ENCODE results near the gene CFAP157. TPM values are rescaled to one million over a fixed set of nuclear protein-coding genes. Genes with fewer than 3 reads are reported as not detected.

Gene CFAP157
- total RNA-seq, 1 donor from 2014 or later = not detected

DNA sequence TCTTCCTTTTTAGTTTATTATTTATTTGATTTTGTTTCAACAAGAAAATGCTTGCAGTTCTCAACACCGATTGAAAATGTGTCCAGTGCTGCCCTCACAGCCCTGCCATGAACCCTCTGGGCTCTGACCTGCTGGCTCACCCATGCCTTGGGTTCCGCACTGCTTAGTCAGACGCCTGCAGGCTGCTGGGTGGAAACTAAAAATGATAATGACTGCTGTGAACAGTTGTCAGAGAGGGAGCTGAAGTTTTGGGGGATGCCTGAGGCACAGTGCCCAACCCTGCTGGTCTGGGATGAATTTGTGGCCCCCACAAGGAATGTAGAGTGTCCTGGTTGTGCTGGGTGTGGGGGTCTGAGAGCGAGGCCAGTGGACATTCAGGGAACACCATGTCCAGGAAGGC, 22.2 kb upstream of the CFAP157 start:
- no peak for DNase-seq (ENCODE audit: extremely low spot score in 2 of 2)
- peaks cover 0 to 53% of the 10 kb centered on the region in 2 donors for H3K36me3 ChIP-seq
- no peak for TF ChIP-seq POLR2AphosphoS5 (IDR thresholded peaks at IDR 0.05; ENCODE audit: insufficient read depth in 1 of 2, low read depth in 1 of 2)
- no peak for TF ChIP-seq POLR2A (IDR thresholded peaks at IDR 0.05)
- TF ChIP-seq, protein P1, sequence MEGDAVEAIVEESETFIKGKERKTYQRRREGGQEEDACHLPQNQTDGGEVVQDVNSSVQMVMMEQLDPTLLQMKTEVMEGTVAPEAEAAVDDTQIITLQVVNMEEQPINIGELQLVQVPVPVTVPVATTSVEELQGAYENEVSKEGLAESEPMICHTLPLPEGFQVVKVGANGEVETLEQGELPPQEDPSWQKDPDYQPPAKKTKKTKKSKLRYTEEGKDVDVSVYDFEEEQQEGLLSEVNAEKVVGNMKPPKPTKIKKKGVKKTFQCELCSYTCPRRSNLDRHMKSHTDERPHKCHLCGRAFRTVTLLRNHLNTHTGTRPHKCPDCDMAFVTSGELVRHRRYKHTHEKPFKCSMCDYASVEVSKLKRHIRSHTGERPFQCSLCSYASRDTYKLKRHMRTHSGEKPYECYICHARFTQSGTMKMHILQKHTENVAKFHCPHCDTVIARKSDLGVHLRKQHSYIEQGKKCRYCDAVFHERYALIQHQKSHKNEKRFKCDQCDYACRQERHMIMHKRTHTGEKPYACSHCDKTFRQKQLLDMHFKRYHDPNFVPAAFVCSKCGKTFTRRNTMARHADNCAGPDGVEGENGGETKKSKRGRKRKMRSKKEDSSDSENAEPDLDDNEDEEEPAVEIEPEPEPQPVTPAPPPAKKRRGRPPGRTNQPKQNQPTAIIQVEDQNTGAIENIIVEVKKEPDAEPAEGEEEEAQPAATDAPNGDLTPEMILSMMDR (IDR thresholded peaks at IDR 0.05) = no peak
- no peaks in the 10 kb centered on the region for H3K9me3 ChIP-seq
- no peaks in the 10 kb centered on the region for H3K4me1 ChIP-seq
- intact Hi-C loops (cut with DNase I) = no loop called here
- no peak overlapping the region for H3K4me3 ChIP-seq
- no peaks in the 10 kb centered on the region for H3K27me3 ChIP-seq
- H3K27ac ChIP-seq = no peak overlapping the region

DNA sequence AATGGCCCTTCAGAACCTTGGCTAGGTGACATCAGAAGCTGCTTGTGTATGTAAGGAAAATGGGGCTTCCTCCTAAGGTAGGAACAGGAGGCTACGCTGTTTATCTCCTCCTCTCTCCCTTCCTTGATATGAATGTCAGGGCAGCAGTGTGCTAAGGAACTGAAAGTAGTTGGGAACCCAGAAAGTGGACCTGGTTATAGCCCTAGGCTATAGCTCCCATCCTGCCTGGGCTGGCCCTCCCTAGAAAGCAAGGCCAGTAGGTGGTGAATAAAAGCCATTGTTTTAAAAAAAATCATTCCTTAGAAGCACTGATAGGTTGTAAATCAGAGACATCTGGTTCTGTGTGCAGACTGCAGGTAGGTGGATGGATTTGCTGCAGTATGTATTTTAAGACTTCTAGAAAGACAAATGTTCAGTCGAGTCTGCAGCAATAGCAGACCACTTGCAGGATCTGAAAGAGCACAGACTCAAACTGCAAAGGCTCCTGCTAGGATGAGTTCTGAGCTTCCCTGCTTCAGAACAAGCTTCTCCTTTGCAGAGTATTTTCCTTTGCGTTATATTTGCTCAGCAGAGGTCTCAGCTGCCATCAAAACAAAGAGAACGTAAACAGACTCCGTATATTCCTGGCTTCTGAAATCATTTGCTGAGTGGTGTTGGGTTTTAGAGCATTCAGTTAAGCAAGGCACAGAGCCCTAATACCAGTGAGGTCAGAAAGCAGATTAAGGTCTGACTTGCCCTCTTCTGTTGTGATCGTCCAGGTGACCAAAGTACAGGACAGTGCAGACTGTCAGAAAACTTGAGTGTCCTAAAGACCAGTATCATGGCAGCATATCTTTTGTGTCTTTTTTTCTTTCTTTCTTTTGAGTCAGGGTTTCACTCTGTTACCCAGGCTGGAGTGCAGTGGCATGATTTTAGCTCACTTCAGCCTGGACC, 20.1 kb upstream of the CFAP157 start:
- Histone ChIP-seq H3K4me3 (no peak overlapping the region), H3K36me3 (peaks cover 0 to 41% of the 10 kb centered on the region in 2 donors), H3K4me1 (no peaks in the 10 kb centered on the region), H3K27me3 (no peaks in the 10 kb centered on the region), H3K9me3 (no peaks in the 10 kb centered on the region), H3K27ac (no peak overlapping the region)
- no peak for DNase-seq (ENCODE audit: extremely low spot score in 2 of 2)
- intact Hi-C loops (cut with DNase I) = no loop called here
- TF ChIP-seq POLR2AphosphoS5 (IDR thresholded peaks at IDR 0.05; ENCODE audit: insufficient read depth in 1 of 2, low read depth in 1 of 2) = no peak
- TF ChIP-seq, protein P1 (IDR thresholded peaks at IDR 0.05) = no peak
- no peak for TF ChIP-seq POLR2A (IDR thresholded peaks at IDR 0.05)

DNA sequence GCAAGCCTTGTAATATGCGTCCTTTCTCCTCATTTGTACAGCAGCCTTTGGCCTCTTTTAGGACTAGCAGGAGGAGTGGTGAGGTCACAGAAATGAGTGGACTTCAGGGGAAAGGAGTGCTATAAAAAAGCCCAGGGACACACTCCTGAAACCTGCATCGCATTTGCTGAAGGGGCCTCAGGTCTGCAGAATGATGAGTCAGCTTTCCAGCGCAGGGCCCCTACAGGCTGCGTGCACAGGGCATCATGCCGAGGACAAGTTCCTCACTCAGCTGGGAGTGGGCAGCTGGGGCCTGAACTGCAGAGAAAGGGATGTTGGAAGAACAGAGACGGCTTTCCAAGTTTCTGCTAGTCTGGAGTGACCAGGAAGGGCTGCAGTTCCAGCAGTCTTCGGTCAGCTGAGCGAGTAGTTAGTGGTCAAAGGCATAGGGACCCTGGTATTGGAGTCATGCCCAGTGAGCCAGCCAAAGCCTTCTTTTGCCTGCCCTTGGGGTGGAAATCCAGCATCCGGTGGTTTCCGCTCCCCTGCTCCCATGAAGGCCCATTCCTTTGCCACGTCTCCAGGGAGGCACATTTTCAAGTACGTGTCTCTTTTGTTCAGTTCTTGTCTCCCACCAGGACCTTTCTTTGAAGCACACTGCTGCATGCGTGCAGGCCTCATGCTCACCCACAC, 17.3 kb upstream of the CFAP157 start:
- intact Hi-C loops (cut with DNase I) = no loop called here
- Histone ChIP-seq H3K27ac (no peak overlapping the region), H3K4me1 (no peaks in the 10 kb centered on the region), H3K9me3 (no peaks in the 10 kb centered on the region), H3K27me3 (no peaks in the 10 kb centered on the region), H3K4me3 (no peak overlapping the region), H3K36me3 (peaks cover 0 to 24% of the 10 kb centered on the region in 2 donors)
- TF ChIP-seq, protein P1 (IDR thresholded peaks at IDR 0.05) = no peak
- TF ChIP-seq POLR2A (IDR thresholded peaks at IDR 0.05) = no peak
- no peak for TF ChIP-seq POLR2AphosphoS5 (IDR thresholded peaks at IDR 0.05; ENCODE audit: insufficient read depth in 1 of 2, low read depth in 1 of 2)
- DNase-seq (ENCODE audit: extremely low spot score in 2 of 2) = no peak

DNA sequence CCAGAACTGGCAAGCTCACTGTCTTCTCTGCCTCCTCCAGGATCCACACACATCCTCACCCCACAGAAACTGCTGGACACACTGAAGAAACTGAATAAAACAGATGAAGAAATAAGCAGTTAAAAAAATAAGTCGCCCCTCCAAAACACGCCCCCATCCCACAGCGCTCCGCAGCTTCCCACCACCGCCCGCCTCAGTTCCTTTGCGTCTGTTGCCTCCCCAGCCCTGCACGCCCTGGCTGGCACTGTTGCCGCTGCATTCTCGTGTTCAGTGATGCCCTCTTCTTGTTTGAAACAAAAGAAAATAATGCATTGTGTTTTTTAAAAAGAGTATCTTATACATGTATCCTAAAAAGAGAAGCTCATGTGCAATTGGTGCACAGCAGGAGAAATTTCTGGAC, 16.1 kb upstream of the CFAP157 start:
- intact Hi-C loops (cut with DNase I) = no loop called here
- Histone ChIP-seq H3K9me3 (no peaks in the 10 kb centered on the region), H3K4me3 (no peak overlapping the region), H3K27me3 (no peaks in the 10 kb centered on the region), H3K4me1 (no peaks in the 10 kb centered on the region), H3K36me3 (peaks cover 0 to 24% of the 10 kb centered on the region in 2 donors), H3K27ac (no peak overlapping the region)
- TF ChIP-seq, protein P1 (IDR thresholded peaks at IDR 0.05) = no peak
- TF ChIP-seq POLR2A (IDR thresholded peaks at IDR 0.05) (no peak), POLR2AphosphoS5 (IDR thresholded peaks at IDR 0.05; ENCODE audit: insufficient read depth in 1 of 2, low read depth in 1 of 2) (no peak)
- no peak for DNase-seq (ENCODE audit: extremely low spot score in 2 of 2)

Data from vagina (tissue), 2 donors.